AG04449 (cell line): ENCODE results near the gene MYOZ2.

Experiments used
- CTCF ChIA-PET: fragments of 350-600 bp; formaldehyde crosslinking; extraction: SDS; loops from one replicate; lab custom pipeline; 2021; ENCODE audit warnings: antibody characterized with exemption; lab: Yijun Ruan, JAX
- POLR2A ChIA-PET: fragments of 400-600, 350-600 bp; formaldehyde crosslinking; extraction: SDS; loops from one replicate; lab custom pipeline; 2020; ENCODE audit warnings: antibody characterized with exemption, inconsistent platforms; lab: Yijun Ruan, JAX
- DNase-seq: peaks from one replicate; pipeline ENCODE4 v3.0.0-alpha.2; 2010; ENCODE audit warnings: low read depth, low spot score
- H3K4me3 ChIP-seq: 2 replicates; pipeline ENCODE4 v1.5.1; 2011; ENCODE audit warnings: low read depth, mild to moderate bottlenecking, control low read depth, low read length
- CTCF ChIP-seq: IDR thresholded peaks from one replicate; pipeline ENCODE4 v1.5.1; 2011; ENCODE audit warnings: mild to moderate bottlenecking, moderate library complexity, low read length, control low read depth, inconsistent platforms; ENCODE audit not compliant: insufficient read depth; ENCODE audit errors: missing control alignments

MYOZ2 gene

DNA sequence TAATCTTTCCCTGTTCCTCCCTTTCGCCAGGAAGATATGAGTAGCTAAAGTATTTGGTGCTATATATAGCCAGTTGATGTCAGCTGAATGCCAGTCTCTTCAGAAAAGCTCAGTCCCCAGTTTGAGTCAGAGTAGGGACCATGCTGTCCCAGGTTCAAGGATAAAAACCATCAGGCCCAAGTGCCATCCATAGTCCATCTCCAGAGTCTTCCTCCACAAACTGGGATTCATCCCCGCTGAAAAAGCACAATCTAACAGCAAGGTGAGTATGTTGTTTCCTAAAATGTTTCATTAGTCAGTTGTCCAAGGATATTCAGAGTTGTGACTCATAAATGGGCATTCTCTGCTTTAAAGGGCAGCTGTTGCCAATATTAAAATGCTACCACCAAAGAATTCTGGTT, at the start of gene MYOZ2:
TSS of gene MYOZ2 (plus strand) at position 112 of the 401 bp plus-strand sequence. CDS start 694 bp downstream, outside the sequence.
- CTCF ChIA-PET: interaction anchor here (0.7 to 1.6 kb wide), 2 partner anchors 12 to 32 kb away, joined by 3 read pairs; no protein-coding TSS in a partner anchor
- DNase-seq: no peak
- POLR2A ChIA-PET: no interaction called here
- H3K4me3 ChIP-seq: no peak within 1 kb of the TSS
- TF ChIP-seq CTCF: no peak

DNA sequence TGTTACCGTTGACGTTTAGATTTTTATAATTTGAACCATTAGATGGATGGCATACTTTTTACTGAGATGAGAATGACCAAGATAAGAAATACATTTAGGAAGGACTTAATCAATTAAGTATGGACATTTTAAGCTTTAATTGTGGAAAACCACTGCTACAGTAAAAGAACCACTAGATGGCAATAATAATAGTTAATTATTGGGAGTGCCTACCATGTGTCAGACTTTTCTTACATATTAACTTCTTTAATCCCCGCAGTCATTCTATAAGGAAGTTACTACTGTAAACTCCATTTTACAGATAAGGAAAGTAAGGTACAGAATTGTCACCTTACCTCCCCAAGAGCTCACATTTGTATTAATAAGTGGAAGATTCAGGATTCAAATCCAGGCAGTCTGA, 48.5 kb upstream of the MYOZ2 start:
- H3K4me3 ChIP-seq: no peak overlapping the region
- peak; percentile 2 for TF ChIP-seq CTCF
- ChIA-PET CTCF (interaction anchor here (0.7 to 2.4 kb wide), 17 partner anchors 10 to 970 kb away, joined by 3 to 12 read pairs (median 4); partner anchors contain the start of gene USP53), POLR2A (interaction anchor here (1.0 kb wide), 1 partner anchor 16 kb away, joined by 3 read pairs; no protein-coding TSS in a partner anchor)
- no peak for DNase-seq

DNA sequence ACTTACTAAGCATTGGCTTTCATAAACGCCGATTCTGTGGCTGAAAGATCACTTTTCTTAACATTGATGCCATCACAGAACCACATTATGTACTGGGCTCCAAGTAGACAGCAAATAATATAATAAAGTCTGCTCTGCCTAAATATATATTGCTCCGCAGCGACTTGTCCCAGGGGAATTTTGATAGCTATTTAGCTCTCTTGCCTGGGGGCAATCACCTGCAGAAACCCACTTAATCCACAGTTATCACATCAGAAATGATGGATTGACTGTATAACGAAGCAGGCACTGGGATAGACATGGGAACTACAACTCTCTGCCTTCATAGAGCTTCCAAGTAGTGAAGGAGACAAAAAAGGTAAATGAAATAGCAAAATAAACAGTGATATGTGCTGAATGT, 48.0 kb upstream of the MYOZ2 start:
- ChIA-PET POLR2A (interaction anchor here (1.0 kb wide), 1 partner anchor 16 kb away, joined by 3 read pairs; no protein-coding TSS in a partner anchor), CTCF (interaction anchor here (0.8 to 2.4 kb wide), 14 partner anchors 9 to 212 kb away, joined by 3 to 12 read pairs (median 4); partner anchors contain the start of gene USP53)
- TF ChIP-seq CTCF: no peak
- no peak for DNase-seq
- H3K4me3 ChIP-seq: no peak overlapping the region

GRCh38 chr4:119093042-119093827, 42.4 kb upstream of the MYOZ2 start:
- ChIA-PET POLR2A (interaction anchor here (0.7 kb wide), 1 partner anchor 52 kb away, joined by 4 read pairs; no protein-coding TSS in a partner anchor), CTCF (no interaction called here)
- DNase-seq: no peak
- TF ChIP-seq CTCF: no peak
- no peak overlapping the region for H3K4me3 ChIP-seq

DNA sequence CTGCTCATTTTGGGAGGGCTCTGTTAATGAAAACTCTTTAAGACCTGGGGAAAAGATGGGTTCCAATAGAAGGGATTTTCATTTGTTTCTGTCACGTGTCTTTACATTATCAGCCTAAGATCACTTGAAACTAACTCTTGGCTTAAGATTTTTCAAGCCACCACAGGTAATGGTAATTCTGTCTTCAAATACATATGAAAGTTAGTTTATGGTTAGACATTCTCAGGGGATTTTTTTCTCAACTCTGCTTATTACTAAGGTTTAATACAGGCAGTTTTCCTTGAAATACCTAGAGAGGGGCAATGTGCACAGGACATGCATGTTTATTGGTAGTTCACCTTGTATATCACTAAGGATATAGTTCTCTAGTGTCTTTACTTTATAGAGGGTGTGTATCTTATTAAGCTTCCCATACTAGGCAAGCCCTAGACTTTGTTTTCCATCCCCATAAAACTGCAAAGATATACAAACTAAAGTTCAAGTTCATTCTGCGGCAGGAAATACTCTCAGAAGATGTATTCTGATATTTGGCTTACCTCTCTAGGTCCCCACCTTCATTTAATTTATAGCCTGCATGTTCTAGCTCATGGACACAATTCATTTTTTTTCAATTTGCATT, 38.2 kb upstream of the MYOZ2 start:
- CTCF ChIA-PET: interaction anchor here (1.6 to 2.9 kb wide), 2 partner anchors 10 kb away, joined by 12 read pairs; no protein-coding TSS in a partner anchor
- POLR2A ChIA-PET: no interaction called here

More for the DNA sequence above, 38.2 kb upstream of the MYOZ2 start:
- DNase-seq: no peak
- no peak for TF ChIP-seq CTCF
- no peak overlapping the region for H3K4me3 ChIP-seq
